Esophagus (tissue), 2 donors: ENCODE measurements around the gene ATXN1. TPM values are rescaled to one million over a fixed set of nuclear protein-coding genes. Genes with fewer than 3 reads are reported as not detected.

Experiments
- H3K27ac ChIP-seq, 2 donors: one replicate each; pipeline ENCODE4 v1.5.1; 2013; ENCODE audit warnings: low read depth in 2 of 2, mild to moderate bottlenecking in 2 of 2, inconsistent platforms in 1 of 2, low read length in 1 of 2, moderate library complexity in 1 of 2
- H3K27me3 ChIP-seq, 2 donors: one replicate each; pipeline ENCODE4 v1.6.1; 2013; ENCODE audit warnings: low read length in 2 of 2, control low read depth in 1 of 2, mild to moderate bottlenecking in 1 of 2; ENCODE audit not compliant: insufficient read depth in 2 of 2, control insufficient read depth in 1 of 2
- H3K36me3 ChIP-seq, 2 donors: one replicate each; pipeline ENCODE4 v1.6.1; 2013; ENCODE audit warnings: low read length in 1 of 2; ENCODE audit not compliant: control insufficient read depth in 2 of 2, insufficient read depth in 2 of 2
- H3K4me1 ChIP-seq, 2 donors: one replicate each; pipeline ENCODE4 v1.6.1; 2013; ENCODE audit warnings: low read length in 1 of 2; ENCODE audit not compliant: control insufficient read depth in 2 of 2, insufficient read depth in 2 of 2
- H3K4me3 ChIP-seq, 2 donors: one replicate each; pipeline ENCODE4 v1.5.1; 2013; ENCODE audit warnings: low read length in 2 of 2, mild to moderate bottlenecking in 2 of 2, low read depth in 1 of 2, moderate library complexity in 1 of 2
- H3K9me3 ChIP-seq, 2 donors: one replicate each; pipeline ENCODE4 v1.6.1; 2013; ENCODE audit warnings: mild to moderate bottlenecking in 2 of 2, low read depth in 1 of 2, low read length in 1 of 2, moderate library complexity in 1 of 2; ENCODE audit not compliant: control insufficient read depth in 2 of 2, insufficient read depth in 1 of 2
- WGBS, 2 donors: extraction: QIAGEN DNeasy Blood & Tissue Kit; methylation state at CpG; one replicate each; pipeline ENCODE4 v1.1.7; 2013; 5-methylcytosine and 5-hydroxymethylcytosine counted together
- polyA plus RNA-seq, 2 donors: library from polyadenylated mRNA; stranded (reverse); fragments of 200-250 nt; gene quantifications; one replicate each; pipeline ENCODE4 v1.2.3, GENCODE V29; 2013
- donor health status: healthy with polysubstance abuse.
- donor health status: Bipolar disorder and iron deficiency.

ATXN1 gene
- polyA plus RNA-seq, 2 donors, result 4.3 to 8.8 TPM

DNA sequence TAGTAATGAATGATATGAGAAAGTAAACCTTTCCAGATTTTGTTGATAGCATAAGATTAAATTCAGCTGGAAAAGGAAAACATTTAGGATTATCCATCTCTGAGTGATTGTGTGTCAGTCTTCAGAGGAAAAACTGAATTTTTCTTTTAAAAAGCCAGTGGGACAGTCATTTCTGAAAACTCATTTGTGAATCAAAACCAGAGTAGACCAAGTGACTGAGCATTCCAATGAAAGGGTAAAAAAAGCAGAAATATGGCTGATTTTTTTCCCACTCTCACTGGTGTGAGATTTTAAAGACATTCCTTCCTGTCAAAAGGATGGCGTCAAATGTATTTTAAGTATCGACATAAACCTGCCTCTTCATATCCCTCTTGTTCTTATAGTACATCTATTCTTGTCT, 308.9 kb downstream of the ATXN1 start:
- WGBS, 2 donors, result 92 to 98% methylated on average over 2 of the region's 2 CpGs
- H3K36me3 ChIP-seq, result no peaks in the 10 kb centered on the region
- H3K4me1 ChIP-seq, result no peaks in the 10 kb centered on the region
- H3K9me3 ChIP-seq, result no peaks in the 10 kb centered on the region
- no peaks in the 10 kb centered on the region for H3K27me3 ChIP-seq
- no peak overlapping the region for H3K4me3 ChIP-seq
- no peak overlapping the region for H3K27ac ChIP-seq

GRCh38 chr6:16450821-16451220, 310.4 kb downstream of the ATXN1 start:
- WGBS, 2 donors, result 92 to 93% methylated on average over 7 of the region's 7 CpGs
- Histone ChIP-seq H3K4me3 (no peak overlapping the region), H3K36me3 (no peaks in the 10 kb centered on the region), H3K27me3 (no peaks in the 10 kb centered on the region), H3K27ac (no peak overlapping the region), H3K4me1 (no peaks in the 10 kb centered on the region), H3K9me3 (no peaks in the 10 kb centered on the region)

DNA sequence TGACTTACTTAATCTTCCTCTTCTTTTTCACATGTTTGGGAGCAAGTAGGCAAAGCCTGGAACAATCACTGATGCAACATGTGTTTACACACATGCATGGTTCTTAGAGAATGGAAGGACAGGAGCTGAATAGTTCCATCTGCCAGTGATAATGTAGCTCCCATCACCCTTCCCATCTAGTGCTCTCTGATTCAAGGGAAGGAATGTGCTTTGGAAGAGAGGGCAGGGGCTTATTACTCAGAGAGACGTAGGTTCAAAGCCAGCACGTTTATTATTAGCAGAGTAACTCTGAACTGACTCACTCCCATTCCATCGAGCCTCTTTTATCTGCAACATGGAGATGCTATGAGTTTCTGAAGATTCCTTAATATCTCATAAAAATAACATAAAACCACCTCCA, 311.0 kb downstream of the ATXN1 start:
- WGBS, 2 donors, result 66 to 71% methylated on average over 3 of the region's 3 CpGs
- Histone ChIP-seq H3K4me3 (no peak overlapping the region), H3K27me3 (no peaks in the 10 kb centered on the region), H3K36me3 (no peaks in the 10 kb centered on the region), H3K27ac (no peak overlapping the region), H3K9me3 (no peaks in the 10 kb centered on the region), H3K4me1 (no peaks in the 10 kb centered on the region)

DNA sequence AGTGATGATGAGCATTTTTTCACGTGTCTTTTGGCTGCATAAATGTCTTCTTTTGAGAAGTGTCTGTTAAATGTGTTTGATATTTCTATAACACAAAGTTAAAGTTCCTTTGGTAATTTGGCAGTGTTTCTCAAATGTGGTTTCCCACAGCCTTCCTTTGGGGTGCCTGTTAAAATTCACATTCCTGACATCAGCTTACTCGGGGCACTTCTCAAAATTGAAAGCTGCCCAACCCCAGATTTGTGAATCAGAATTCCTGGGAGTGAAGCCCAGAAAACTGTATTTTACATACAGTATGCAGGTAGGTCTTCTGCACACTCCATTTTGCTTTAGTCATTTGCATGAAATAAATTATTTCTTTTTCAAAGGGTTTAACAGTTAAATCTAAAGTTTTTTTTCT, 315.0 kb downstream of the ATXN1 start:
- no peak overlapping the region for H3K27ac ChIP-seq
- H3K36me3 ChIP-seq, result no peaks in the 10 kb centered on the region
- no peaks in the 10 kb centered on the region for H3K4me1 ChIP-seq
- H3K4me3 ChIP-seq, result no peak overlapping the region
- no peaks in the 10 kb centered on the region for H3K27me3 ChIP-seq
- WGBS, 2 donors, result 38 to 41% methylated on average over 2 of the region's 2 CpGs
- no peaks in the 10 kb centered on the region for H3K9me3 ChIP-seq

GRCh38 chr6:16442031-16442430, 319.2 kb downstream of the ATXN1 start:
- H3K4me1 ChIP-seq, result peaks cover 0 to 8% of the 10 kb centered on the region in 2 donors
- no peaks in the 10 kb centered on the region for H3K36me3 ChIP-seq
- WGBS, 2 donors, result 84 to 85% methylated on average over 3 of the region's 3 CpGs
- no peak overlapping the region for H3K27ac ChIP-seq
- no peaks in the 10 kb centered on the region for H3K9me3 ChIP-seq
- no peaks in the 10 kb centered on the region for H3K27me3 ChIP-seq
- H3K4me3 ChIP-seq, result no peak overlapping the region

DNA sequence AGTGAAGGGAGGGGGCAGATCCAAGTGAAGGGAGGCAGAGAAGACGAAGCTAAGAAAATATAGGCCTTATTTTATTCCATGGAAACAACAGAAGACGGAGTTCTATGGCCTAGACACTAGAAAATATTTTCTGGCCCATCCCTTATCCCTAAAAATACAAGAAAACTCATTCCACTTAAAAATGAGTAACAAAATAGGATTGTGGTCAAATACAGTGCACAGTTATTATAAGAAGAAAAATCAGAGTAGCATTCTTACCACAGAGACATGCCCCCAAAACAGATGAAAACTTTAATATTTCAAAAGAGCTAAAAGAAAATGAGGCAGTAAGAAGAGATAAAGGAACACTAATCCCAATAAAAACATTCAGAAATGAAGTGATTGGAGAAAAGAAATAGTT, 320.0 kb downstream of the ATXN1 start:
- Histone ChIP-seq H3K27ac (no peak overlapping the region), H3K36me3 (no peaks in the 10 kb centered on the region), H3K4me1 (peaks cover 0 to 8% of the 10 kb centered on the region in 2 donors), H3K27me3 (no peaks in the 10 kb centered on the region), H3K9me3 (no peaks in the 10 kb centered on the region), H3K4me3 (no peak overlapping the region)
- WGBS, 2 donors, result 86 to 93% methylated on average over 2 of the region's 2 CpGs

- H3K9me3 ChIP-seq, result no peaks in the 10 kb centered on the region
- no peak overlapping the region for H3K4me3 ChIP-seq
- H3K27me3 ChIP-seq, result no peaks in the 10 kb centered on the region
- 92 to 94% methylated on average over 7 of the region's 7 CpGs for WGBS, 2 donors
- H3K27ac ChIP-seq, result no peak overlapping the region
- H3K36me3 ChIP-seq, result no peaks in the 10 kb centered on the region
- H3K4me1 ChIP-seq, result peaks cover 0 to 8% of the 10 kb centered on the region in 2 donors
These were observed 320.5 kb downstream of the ATXN1 start for GRCh38 chr6:16440636-16441212.

DNA sequence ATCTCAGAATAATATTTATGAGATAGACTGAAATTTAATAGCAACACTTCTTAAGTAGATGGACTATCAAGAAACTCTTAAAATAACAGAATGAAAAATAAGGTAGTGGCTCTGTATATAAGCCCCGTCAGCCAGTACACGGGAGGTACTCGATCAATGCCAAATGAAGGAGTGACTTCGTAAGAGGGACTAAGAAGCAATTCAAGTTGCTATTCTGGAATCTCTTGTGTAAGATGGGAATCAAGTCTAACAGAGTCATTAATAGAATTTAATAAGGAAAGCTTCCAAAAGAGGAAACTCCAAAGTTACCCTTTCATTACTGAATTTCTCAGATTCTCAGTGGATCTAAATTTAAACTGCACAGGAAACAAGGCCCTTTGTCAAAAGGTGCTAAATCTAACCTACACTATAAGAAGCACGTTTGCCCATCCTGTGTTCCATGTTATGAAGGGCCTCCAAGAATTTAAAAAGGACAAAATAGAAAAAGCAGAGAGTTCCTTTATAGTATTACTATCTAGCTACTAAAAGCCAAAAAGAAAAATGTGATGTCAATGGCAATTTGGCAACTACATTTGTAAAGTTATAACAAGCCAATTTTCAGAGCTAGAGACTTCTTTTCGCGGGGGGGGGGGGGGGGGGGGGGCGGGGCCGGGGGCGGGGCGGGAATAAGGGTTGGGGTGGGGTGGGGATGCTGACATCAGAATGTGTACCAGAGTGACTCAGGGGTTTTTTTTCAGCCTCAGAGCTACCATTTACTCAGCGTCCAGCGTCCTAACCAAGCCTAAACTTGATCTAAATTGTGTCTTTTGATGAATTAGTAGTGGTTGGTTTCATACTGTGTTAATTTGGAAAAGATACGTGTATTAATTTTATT, 322.3 kb downstream of the ATXN1 start:
- H3K4me1 ChIP-seq, result peaks cover 0 to 8% of the 10 kb centered on the region in 2 donors
- no peaks in the 10 kb centered on the region for H3K9me3 ChIP-seq
- no peaks in the 10 kb centered on the region for H3K36me3 ChIP-seq
- no peak overlapping the region for H3K27ac ChIP-seq
- H3K4me3 ChIP-seq, result no peak overlapping the region
- no peaks in the 10 kb centered on the region for H3K27me3 ChIP-seq
- 14 to 28% methylated on average over 12 to 14 of the region's 14 CpGs for WGBS, 2 donors

DNA sequence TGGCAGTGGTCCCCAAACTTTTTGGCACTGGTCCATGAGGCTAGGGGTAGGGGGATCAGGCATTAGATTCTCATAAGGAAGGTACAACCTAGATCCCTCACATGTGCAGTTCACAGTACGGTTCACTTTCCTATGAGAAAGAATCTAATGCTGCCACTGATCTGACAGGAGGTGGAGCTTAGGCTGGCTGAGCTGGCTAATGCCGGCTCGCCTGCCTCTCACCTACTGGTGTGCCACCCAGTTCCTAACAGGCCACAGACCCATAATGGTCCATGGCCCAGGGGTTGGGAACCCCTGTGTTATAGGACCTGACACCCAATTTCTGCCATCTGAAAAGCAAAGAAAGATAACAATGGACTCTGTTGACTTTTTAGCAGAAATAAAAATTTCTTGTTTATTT, 323.3 kb downstream of the ATXN1 start:
- Histone ChIP-seq H3K27ac (peak overlapping the region in 1 of 2 donors; percentile 36), H3K4me1 (peaks cover 0 to 8% of the 10 kb centered on the region in 2 donors), H3K9me3 (no peaks in the 10 kb centered on the region), H3K27me3 (no peaks in the 10 kb centered on the region), H3K36me3 (no peaks in the 10 kb centered on the region), H3K4me3 (no peak overlapping the region)
- WGBS, 2 donors, result 47 to 71% methylated on average over 3 of the region's 3 CpGs

- WGBS, 2 donors, result 85 to 90% methylated on average over 7 of the region's 7 CpGs
- Histone ChIP-seq H3K27ac (no peak overlapping the region), H3K9me3 (no peaks in the 10 kb centered on the region), H3K4me3 (no peak overlapping the region), H3K4me1 (peaks cover 0 to 8% of the 10 kb centered on the region in 2 donors), H3K27me3 (no peaks in the 10 kb centered on the region), H3K36me3 (no peaks in the 10 kb centered on the region)
These were observed 324.2 kb downstream of the ATXN1 start for GRCh38 chr6:16437095-16437494.
